Measurements from ENCODE around the gene TXNDC17.

DNA sequence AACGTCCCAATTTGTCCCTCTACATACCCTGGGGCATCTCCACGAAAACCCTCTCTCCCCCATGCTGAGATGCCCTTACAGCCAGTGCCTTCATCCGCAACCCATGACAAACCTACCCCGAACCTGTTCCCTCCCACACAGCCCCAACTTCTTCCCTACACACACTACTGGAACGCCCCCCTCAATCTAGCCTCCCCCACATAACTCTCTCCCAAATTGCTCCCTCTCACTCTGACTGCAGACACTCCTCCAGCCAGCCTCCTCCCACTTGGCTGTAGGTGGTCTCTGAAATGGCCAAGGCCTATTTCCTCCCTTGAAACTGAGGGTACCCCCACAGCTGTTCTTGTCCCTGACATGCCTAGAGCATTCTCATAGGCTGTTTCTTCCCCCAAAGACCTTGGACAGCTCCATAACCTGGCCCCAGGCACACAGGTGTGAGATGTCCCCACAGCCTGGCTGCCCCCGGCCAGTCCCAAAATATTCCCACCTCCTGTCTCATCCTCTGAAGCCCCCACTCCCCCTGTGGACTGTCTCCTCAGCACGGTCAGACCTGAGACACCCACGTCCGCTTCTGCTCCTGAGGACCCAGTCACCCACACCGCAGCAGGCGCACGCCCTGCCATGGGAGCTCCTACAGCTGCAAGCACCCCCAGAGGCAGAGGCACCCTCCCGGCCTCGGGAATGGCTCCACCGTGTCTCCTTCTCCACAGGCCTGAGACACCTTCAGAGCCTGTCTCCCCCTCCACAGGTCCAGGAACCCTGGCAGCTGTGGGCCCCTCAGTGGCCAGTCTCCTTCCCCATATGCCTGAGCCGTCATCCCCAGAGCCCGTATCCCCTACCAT, 4.0 kb upstream of the TXNDC17 start:
- TF ChIP-seq CTCF (IDR thresholded peaks at IDR 0.05; ENCODE audit: insufficient read depth, low read length, poor library complexity, severe bottlenecking) (no peak), EZH2phosphoT487 (conservative IDR thresholded peaks at IDR 0.05; ENCODE audit: low read length) (no peak)

Data from SU-DHL-6 (cell line).